ENCODE results near the gene NR2F6.

NR2F6 gene

DNA sequence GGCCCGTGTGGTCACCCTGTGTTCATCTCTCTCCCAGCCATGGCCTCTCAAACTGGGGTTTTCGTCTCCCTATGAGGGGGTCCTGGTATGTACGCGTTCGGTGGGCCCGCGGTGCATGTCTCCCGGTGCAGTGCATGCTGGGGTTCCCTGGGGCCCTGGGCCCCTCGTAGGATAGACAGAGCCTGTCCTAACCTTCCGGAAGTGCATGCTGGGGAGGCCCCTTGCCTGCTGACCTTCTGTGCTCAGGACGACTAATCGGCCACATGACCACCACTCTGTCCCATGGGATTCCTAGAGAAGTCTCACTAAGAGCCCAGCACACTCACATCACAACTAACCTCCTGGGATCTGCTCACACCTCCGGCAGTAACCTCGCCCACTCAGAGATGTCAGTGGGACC, 35.4 kb downstream of the NR2F6 start:
- H3K27ac ChIP-seq (ENCODE audit: low read length), result no peak overlapping the region
- H3K9me3 ChIP-seq (replicated peaks; ENCODE audit: insufficient read depth, low read length), result no peaks in the 10 kb centered on the region
- no peak overlapping the region for H2AFZ ChIP-seq (ENCODE audit: low read length)
- H3K27me3 ChIP-seq (replicated peaks; ENCODE audit: insufficient read depth, low read length), result no peaks in the 10 kb centered on the region
- H3K79me2 ChIP-seq (ENCODE audit: low read length), result no peaks in the 10 kb centered on the region
- TF ChIP-seq EZH2 (optimal IDR thresholded peaks at IDR 0.05; ENCODE audit: low read depth, low read length) (no peak), EZH2phosphoT487 (IDR thresholded peaks at IDR 0.05; ENCODE audit: low read length) (no peak)
- TF ChIP-seq, protein P1, sequence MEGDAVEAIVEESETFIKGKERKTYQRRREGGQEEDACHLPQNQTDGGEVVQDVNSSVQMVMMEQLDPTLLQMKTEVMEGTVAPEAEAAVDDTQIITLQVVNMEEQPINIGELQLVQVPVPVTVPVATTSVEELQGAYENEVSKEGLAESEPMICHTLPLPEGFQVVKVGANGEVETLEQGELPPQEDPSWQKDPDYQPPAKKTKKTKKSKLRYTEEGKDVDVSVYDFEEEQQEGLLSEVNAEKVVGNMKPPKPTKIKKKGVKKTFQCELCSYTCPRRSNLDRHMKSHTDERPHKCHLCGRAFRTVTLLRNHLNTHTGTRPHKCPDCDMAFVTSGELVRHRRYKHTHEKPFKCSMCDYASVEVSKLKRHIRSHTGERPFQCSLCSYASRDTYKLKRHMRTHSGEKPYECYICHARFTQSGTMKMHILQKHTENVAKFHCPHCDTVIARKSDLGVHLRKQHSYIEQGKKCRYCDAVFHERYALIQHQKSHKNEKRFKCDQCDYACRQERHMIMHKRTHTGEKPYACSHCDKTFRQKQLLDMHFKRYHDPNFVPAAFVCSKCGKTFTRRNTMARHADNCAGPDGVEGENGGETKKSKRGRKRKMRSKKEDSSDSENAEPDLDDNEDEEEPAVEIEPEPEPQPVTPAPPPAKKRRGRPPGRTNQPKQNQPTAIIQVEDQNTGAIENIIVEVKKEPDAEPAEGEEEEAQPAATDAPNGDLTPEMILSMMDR (IDR thresholded peaks at IDR 0.05; ENCODE audit: low read length), result no peak
- H3F3A ChIP-seq (ENCODE audit: insufficient read depth, low read length), result no peaks in the 10 kb centered on the region
- no peak overlapping the region for H3K9ac ChIP-seq (ENCODE audit: low read length)
- H4K20me1 ChIP-seq (ENCODE audit: insufficient read depth, low read length), result no peaks in the 10 kb centered on the region
- H3K9me2 ChIP-seq (replicated peaks; ENCODE audit: insufficient read depth, low read length), result no peaks in the 10 kb centered on the region
- H3K4me3 ChIP-seq (ENCODE audit: low read length), result no peak overlapping the region
- no peaks in the 10 kb centered on the region for H3K36me3 ChIP-seq (replicated peaks; ENCODE audit: insufficient read depth, low read length)
- H3K4me1 ChIP-seq (ENCODE audit: low read length), result 0 out of 2 replicates have a peak, but pooled peaks cover 4% of the 10 kb centered on the region
- no peak for DNase-seq
- H3K4me2 ChIP-seq (ENCODE audit: low read depth, low read length), result no peak overlapping the region

DNA sequence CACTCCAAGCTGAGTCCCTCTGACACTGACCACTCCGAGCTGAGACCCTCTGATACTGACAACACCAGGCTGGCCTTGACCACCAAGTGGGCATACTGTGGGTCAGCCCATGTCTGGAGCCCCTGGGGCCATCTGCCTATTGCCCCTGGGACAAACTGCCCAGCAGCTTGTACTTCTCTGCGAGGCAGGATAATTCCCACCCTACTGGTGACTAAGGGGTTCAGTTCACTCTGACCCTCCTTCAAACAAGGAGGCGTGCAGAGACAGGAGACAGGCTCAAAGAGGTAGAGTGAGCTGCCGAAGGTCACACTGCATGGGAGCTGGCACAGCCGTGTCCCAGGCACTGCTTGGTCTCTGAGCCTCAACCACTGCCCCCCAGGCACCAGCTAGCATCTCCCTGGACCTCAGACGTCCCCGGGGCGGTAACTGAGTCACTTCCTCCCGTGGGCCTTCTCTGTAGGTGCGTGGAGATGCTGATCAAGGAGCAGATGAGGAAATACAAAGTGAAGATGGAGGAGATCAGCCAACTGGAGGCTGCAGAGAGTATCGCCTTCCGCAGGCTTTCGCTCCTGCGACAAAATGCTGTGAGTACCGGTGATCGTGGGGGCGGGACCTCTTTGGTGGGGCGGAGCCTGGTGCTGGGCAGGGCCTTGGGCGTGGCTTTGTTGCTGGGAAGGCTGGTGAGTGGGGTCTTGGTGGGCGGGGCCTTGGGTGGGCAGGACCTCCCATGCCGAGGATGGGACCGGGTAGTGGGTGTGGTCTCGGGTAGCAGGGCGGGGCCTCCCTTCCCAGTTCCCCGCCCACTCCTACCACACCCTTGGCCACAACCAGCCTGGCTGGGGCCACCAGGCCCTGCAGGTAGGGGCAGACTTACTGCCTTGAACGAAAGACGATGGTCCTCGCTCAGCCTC, 36.3 kb downstream of the NR2F6 start:
- no peak overlapping the region for H3K27ac ChIP-seq (ENCODE audit: low read length)
- no peaks in the 10 kb centered on the region for H3K79me2 ChIP-seq (ENCODE audit: low read length)
- H3K36me3 ChIP-seq (replicated peaks; ENCODE audit: insufficient read depth, low read length), result no peaks in the 10 kb centered on the region
- H3K4me2 ChIP-seq (ENCODE audit: low read depth, low read length), result no peak overlapping the region
- no peaks in the 10 kb centered on the region for H3K27me3 ChIP-seq (replicated peaks; ENCODE audit: insufficient read depth, low read length)
- no peak overlapping the region for H3K4me3 ChIP-seq (ENCODE audit: low read length)
- H4K20me1 ChIP-seq (ENCODE audit: insufficient read depth, low read length), result no peaks in the 10 kb centered on the region
- H3K4me1 ChIP-seq (ENCODE audit: low read length), result no peaks in the 10 kb centered on the region
- no peaks in the 10 kb centered on the region for H3K9me3 ChIP-seq (replicated peaks; ENCODE audit: insufficient read depth, low read length)
- no peak overlapping the region for H2AFZ ChIP-seq (ENCODE audit: low read length)
- H3K9me2 ChIP-seq (replicated peaks; ENCODE audit: insufficient read depth, low read length), result no peaks in the 10 kb centered on the region
- H3F3A ChIP-seq (ENCODE audit: insufficient read depth, low read length), result no peaks in the 10 kb centered on the region
- TF ChIP-seq EZH2 (optimal IDR thresholded peaks at IDR 0.05; ENCODE audit: low read depth, low read length), result no peak
- TF ChIP-seq, protein P1 (IDR thresholded peaks at IDR 0.05; ENCODE audit: low read length), result no peak
- TF ChIP-seq EZH2phosphoT487 (IDR thresholded peaks at IDR 0.05; ENCODE audit: low read length), result no peak
- no peak overlapping the region for H3K9ac ChIP-seq (ENCODE audit: low read length)
- DNase-seq, result no peak

DNA sequence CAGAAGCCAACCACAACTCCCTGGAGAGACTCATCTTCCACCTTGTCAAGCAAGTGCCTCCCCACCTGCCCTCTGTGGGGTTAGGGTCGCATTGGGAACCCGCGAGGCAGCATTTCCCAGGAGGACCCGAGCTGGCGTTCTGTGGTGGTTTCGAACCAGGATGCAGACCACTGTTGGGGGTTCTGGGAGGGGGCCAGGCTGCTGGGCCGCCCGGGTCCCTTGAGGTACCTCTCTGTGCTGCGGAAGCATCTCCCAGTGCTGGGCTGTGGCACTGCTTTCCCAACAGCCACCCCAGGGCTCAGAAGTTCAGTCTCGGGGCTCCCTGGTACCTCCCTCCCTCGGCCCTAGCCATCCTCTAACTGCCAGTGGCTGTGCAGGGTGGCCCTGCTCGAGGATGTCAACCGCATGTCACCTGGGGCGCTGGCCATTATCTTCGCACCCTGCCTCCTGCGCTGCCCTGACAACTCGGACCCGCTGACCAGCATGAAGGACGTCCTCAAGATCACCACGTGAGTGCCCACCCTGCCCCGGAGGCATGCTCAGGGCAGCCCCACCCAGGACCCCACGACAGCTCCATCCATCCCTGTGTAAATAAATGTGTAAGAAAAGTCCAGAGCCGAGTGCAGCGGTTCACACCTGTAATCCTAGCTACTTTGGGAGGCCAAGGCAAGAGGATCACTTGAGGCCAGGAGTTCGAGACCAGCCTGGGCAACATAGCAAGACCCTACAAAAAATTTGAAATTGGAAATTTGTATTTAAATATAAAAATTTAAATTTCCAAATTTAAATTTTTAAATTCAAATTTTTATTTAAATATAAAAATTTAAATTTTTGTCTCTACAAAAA, 38.8 kb downstream of the NR2F6 start:
- Histone ChIP-seq H3K4me3 (ENCODE audit: low read length) (no peak overlapping the region), H4K20me1 (ENCODE audit: insufficient read depth, low read length) (no peaks in the 10 kb centered on the region), H3K79me2 (ENCODE audit: low read length) (no peaks in the 10 kb centered on the region), H3K27me3 (replicated peaks; ENCODE audit: insufficient read depth, low read length) (no peaks in the 10 kb centered on the region), H2AFZ (ENCODE audit: low read length) (no peak overlapping the region), H3K27ac (ENCODE audit: low read length) (no peak overlapping the region), H3K9me2 (replicated peaks; ENCODE audit: insufficient read depth, low read length) (no peaks in the 10 kb centered on the region), H3K36me3 (replicated peaks; ENCODE audit: insufficient read depth, low read length) (no peaks in the 10 kb centered on the region), H3K4me1 (ENCODE audit: low read length) (no peaks in the 10 kb centered on the region), H3K4me2 (ENCODE audit: low read depth, low read length) (no peak overlapping the region), H3F3A (ENCODE audit: insufficient read depth, low read length) (no peaks in the 10 kb centered on the region), H3K9ac (ENCODE audit: low read length) (no peak overlapping the region), H3K9me3 (replicated peaks; ENCODE audit: insufficient read depth, low read length) (no peaks in the 10 kb centered on the region)
- no peak for TF ChIP-seq EZH2phosphoT487 (IDR thresholded peaks at IDR 0.05; ENCODE audit: low read length)
- TF ChIP-seq, protein P1 (IDR thresholded peaks at IDR 0.05; ENCODE audit: low read length), result no peak
- no peak for TF ChIP-seq EZH2 (optimal IDR thresholded peaks at IDR 0.05; ENCODE audit: low read depth, low read length)
- DNase-seq, result no peak

Data from MM.1S (cell line).